NK-92 treated with Interleukin-12 subunit alpha and Interleukin-12 subunit beta, amount 100 ng/mL, for 24 hours (cell line): ENCODE results near the gene NLRP12.
A peak's percentile ranks its signal among the peaks of the same experiment; 100 is the strongest.
"Not testable (repeated sequence)": the region's sequence is repeated elsewhere in the genome, so short reads cannot be mapped to it uniquely, and the experiment has no call there.

ENCODE experiments used
- DNase-seq: peaks from one replicate; lab custom pipeline; 2025; lab: John Stamatoyannopoulos, UW

The NLRP12 gene

DNA sequence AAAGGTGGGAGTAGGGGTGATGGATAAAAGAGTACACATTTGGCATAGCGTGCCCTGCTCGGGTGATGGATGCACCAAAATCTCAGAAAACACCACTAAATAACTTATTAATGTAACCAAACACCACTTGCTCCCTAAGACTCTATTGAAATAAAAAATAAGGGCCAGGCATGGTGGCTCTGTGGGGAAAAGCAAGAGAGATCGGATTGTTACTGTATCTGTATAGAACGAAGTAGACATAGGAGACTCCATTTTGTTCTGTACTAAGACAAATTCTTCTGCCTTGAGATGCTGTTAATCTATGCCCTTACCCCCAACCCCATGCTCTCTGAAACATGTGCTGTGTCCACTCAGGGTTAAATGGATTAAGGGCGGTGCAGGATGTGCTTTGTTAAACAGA lies 14.3 kb upstream of the NLRP12 start:
- DNase-seq = not testable (repeated sequence)

DNA sequence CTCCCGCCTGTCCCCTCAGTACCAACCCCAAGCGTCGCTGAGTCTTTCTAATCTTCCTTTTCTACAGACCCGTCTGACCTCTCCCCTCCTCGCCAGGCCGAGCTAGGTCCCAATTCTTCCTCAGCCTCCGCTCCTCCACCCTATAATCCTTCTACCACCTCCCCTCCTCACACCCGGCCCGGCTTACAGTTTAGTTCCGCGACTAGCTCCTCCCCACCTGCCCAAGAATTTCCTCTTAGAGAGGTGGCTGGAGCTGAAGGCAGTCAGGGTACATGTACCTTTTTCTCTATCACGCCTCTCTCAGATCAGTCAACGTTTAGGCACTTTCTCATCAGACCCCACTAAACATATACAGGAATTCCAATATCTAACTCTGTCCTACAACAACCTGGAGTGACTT lies 8.7 kb upstream of the NLRP12 start:
- DNase-seq = not testable (repeated sequence)

DNA sequence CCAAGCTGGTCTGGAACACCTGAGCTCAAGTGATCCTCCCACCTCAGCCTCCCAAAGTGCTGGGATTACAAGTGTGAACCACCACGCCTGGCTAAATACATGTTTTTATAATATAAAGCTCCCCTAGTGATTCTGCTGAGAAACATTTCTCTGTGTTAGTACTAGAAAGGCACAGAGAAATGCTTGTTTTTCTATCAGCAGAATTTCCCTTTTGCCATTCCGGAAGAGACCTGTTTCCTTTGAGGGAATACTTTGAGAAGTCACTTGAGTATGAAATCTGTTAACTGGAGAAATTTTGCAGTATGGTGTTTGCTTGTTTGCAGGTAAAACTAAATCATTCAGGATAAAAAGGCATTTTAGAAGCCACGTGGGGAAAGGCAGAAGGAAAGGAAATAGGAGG lies 4.4 kb upstream of the NLRP12 start:
- no peak for DNase-seq

- no peak for DNase-seq
These were observed 2.8 kb upstream of the NLRP12 start for GRCh38 chr19:53826876-53827275.

DNA sequence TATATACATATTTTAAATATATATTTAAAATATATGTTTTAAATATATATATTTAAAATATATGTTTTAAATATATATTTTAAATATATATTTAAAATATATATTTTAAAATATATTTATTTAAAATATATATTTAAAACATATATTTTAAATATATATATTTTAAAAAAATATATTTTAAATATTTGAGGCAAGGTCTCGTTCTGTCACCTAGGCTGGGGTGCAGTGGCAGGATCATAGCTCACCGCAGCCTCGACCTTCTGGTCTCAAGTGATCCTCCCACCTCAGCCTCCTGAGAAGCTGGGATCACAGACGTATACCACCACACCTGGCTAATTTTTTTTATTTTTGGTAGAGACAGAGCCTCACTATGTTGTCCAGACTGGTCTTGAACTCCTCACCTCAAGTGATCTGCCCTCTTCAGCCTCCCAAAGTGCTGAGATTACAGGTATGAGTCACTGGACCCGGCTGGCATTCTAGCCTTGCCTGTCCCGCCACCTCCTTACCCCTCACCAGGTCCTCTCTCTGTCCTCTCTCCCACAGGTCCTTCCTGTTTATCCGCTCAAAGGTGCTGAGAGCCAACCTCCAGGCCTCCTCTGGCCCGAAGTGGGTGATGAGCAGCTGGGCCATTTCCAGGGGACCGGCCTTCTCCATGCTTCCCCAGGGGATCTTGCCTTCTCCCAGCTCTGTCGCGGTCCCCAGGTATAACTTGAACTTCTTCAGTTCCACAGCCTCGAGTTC lies 564 bp downstream of the NLRP12 start:
- DNase-seq = no peak

- DNase-seq = no peak
These were observed 4.3 kb downstream of the NLRP12 start for GRCh38 chr19:53819861-53820260.

- no peak for DNase-seq
These were observed 5.4 kb downstream of the NLRP12 start for GRCh38 chr19:53818756-53819155.

DNA sequence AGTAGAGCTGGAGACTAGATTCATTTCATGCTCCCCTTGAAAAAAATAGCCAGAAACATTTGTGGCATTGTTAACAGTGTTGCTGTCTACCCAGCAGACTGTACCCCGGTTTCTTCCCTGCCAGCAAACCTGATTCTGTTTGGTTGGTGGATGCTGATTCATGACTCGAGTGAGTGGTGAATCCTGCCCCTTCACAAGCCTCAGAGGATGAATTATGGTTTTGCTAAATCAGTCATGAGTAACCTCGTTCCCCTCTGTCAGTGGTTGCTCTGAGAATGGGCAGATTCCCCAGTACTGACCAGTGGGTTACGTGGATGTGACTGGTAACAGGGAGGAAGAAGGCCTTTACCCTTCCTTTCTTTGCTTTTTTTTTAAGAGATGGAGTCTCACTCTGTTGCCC lies 10.1 kb downstream of the NLRP12 start:
- no peak for DNase-seq

GRCh38 chr19:53812335-53812734 lies 11.8 kb downstream of the NLRP12 start:
- no peak for DNase-seq

DNA sequence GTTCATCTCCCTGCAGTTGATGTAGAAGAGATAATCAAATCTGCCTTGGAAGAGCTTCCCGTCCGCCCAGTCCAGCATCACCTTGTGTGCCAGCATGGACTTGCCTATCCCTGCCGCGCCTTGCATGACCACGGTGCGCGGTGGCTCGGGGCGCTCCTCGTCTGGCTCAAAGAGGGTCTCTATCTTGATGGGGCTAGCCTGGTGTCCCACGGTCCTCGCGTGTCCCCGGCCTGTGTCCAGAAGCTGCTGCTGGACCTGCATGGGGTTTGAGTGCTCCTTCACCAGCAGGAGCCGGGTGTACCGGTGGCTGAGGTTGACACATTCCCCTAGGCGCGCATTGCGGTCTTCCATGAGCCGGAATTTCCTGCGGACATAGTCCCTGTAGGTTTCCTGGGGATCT lies 13.2 kb downstream of the NLRP12 start:
- no peak for DNase-seq

DNA sequence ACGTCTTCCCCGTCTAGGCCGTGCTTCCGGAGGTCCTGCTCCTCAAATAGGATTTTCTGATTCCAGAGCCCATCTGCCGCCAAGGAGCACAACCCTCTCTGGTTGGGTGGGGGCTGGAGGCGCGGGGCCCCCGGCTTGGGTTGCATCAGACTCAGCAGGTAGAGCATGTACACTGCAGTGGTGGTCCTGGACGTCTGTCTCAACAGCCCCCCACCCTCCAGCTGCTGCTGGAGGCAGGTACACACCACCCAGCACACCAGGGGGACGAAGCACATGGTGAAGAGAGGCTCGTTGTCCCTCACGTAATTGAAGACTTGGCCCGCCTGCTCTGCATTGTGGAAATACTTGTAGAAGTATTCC lies 13.9 kb downstream of the NLRP12 start:
- DNase-seq = no peak

DNA sequence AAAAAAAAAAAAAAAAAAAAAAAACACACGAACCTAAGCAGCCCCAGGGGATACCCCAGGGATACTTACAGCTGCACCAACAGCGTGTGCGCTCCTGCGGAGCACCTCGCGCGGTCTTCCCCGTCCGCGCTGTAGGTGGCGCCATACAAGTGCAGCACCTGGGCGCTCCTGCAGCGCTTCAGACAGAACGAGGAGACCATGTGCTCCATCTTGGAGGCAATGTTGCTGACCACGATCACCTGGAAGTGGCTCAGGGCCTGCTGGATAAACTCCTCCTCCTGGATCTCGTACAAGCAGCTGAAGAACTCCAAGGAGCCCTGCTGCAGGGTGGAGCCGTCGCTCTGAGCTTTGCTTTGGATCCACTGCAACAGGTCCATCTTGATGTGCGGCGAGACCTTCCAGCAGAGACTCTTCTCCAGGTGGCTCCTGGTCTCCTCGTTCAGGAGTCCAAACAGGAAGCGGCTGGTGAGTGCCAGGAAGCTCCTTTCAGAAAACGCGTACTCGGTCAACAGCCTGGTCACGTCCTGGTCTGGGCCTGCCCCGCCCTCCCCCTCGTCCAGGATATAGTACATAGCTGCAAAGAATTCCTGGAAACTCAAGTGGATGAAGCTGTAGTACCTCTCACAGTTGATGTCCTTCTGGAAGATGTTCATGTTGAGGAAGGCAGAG lies 14.5 kb downstream of the NLRP12 start:
- DNase-seq = no peak

DNA sequence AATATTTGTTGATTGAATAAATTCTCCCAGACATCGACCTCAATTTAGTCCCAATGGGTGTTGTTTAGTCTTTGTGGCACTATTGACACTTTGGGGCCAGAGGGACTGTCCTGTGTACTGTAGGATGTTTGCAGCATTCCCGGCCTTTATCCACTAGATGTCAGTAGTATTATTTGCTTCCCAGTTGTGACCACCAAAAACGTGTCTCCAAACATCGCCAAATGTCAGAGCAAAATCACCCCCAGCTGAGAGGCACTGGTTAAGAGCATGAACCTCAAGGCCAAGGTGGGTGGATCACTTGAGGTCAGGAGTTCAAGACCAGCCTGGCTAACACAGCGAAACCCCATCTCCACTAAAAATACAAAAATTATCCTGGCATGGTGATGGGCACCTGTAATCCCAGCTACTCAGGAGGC lies 15.4 kb downstream of the NLRP12 start:
- no peak for DNase-seq

DNA sequence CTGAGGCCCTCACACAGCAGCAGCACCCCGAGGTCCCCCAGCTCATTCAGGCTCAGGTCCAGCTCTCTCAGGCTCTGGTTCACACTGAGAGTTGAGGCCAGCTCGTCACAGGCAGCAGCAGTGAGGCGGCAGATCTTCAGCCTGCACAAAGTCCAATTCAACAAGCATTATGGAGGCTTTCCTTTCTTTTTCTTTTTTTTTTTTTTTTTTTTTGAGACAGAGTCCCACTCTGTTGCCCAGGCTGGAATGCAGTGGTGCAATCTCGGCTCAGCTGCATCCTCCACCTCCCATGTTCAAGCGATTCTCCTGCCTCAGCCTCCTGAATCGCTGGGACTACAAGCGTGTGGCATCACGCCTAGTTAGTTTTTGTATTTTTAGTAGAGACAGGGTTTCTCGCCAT lies 22.9 kb downstream of the NLRP12 start:
- no peak for DNase-seq

DNA sequence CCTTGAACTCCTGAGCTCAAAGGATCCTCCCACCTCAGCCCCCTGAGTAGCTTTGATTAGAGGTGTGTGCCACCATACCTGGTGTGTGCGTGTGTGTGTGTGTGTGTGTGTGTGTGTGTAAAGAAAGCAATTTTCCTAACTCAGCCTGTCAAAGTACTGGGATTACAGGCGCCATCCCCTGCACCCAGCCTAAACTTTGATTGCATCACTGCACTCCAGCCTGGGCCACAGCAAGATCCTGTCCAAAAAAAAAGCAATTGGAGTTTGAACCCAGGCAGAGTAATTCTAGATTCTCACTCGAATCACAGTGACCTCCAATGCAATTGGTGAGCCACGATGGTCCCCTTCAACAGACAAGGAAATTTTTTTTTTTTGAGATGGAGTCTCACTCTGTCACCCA lies 29.1 kb downstream of the NLRP12 start:
- DNase-seq = no peak

GRCh38 chr19:53792721-53793433 lies 31.2 kb downstream of the NLRP12 start:
- DNase-seq = peak; percentile 58

DNA sequence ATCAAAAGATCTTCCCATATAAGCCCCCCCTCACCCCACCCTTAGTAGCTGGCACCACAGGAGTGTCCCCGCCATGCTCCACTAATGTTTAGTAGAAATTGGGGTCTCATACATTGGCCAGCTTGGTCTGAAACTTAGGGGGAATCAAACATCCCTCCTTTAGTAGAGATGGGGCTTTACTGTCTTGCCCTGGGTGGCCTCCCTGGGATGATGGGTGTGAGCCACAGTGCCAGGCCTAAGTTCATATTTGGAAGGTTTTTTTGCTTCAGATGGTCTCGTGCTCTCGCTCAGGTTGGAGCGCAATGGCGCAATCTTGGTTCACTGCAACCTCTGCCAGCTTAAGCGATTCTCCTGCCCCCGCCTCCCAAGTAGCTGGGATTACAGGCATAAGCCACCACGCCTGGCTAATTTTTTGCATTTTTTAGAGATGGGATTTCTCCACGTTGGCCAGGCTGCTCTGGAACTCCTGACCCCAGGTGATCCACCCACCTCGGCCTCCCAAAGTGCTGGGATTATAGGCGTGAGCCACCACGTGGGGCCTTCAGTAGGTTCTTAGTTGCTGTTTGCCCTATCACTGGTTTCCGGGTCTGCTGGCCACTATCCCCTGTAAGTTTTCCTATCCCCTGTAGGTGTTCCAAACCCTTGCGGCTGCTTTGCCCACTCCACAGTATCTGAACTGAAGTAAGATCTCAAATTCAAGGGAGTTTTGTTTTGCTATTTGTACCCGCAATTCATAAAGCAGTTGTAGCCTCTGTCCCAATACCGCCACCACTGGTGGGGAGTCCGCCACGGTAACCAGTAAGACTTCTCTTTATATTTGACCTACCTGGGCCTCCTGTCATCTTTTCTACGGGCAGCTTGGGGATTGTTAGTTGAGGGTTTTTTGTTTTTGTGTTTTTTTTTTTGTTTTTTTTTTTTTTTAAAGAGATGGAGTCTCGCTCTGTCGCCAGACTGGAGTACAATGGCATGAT lies 34.1 kb downstream of the NLRP12 start:
- DNase-seq = no peak

DNA sequence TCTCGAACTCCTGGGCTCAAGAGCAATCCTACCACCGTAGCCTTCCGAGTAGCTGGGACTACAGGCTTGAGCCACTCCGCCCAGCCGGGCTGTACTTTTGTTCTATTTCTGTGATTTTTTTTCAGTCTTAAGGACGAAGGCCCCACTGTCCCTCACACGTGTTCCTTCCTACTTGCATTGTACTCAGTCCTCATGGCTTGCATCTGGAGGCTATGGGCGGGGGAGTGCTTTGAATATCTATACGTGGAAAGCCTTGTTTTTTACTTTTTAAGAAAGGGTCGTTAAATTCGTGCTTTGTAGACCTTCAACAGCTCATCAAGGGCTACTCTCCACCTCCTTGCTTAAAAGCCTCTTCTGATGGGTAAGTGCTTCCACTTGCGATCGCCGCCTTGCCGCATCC lies 36.8 kb downstream of the NLRP12 start:
- no peak for DNase-seq

- DNase-seq = no peak
These were observed 37.4 kb downstream of the NLRP12 start for GRCh38 chr19:53786744-53787143.

DNA sequence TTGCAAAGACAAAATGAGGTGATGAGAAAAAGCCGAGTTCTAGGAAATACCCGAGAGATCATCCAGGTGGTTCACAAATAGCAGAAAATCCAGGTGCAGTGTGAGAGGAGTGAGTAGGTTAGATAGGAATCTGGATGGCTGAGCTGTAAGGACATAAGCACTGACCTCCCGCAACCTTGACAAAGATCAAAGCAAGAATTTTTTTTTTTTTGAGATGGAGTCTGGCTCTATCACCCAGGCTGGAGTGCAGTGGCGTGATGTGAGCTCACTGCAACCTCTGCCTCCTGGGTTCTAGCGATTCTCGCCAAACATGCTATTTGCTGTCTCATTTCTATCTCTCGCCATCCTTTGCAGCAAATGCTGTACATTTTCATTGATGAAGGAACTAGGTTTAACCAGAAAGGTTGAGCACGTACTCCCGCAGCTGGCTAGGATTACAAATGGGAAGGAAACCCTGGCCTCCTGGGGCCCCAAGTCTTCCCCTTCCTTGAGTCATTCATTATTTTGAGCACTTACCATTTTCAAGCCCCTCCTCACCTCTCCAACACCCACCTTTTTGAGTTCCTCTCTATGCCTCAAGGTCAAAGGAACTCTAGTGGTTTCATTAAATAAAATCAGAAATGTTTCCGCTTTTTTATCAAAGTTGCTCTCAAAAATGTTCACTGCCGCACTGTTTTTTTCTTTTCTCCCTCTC lies 38.8 kb downstream of the NLRP12 start:
- DNase-seq = no peak

DNA sequence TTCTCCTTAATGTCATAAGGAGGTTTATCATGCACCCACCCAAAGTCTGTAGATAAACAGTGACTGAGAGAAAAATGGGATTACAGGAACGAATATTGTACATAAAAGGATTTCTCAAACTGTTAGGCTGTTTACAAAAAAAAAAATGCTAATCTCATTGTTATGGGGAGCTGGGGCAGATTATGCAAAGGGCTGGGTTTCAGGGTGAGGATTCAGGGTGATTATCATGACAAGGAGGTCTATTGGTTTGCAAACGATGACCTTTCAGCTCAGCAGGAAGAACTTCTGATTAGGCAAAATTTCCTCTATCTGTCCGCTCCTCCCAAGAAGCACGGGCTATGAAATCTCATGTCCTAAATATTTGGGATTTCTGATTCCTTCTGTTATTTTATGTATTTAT lies 41.4 kb downstream of the NLRP12 start:
- no peak for DNase-seq
